ENCODE measurements around the gene SRCIN1.

SRCIN1 gene

DNA sequence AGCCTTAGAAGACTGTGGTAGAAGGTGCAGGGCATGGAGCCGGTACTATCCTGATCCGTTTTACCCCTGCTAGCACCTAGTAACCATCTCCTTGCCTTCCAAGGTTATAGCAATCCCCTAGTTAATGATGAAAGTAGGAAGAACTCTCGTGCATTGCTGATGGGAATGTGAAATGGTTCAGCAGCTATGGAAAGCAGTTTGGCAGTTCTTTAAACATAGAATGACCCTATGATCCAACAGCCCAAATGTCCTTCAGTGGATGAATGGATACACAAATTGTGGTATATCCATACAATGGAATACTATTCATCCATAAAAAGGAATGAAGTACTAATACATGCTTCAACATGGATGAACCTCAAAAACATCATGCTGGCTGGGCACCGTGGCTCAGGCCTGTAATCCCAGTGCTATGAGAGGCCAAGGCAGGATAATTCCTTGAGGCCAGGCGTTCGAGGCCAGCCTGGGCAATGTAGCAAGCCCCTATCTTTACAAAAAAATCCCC is 6.2 kb upstream of the SRCIN1 start:
- H3K4me1 ChIP-seq = peaks cover 0 to 16% (median 10%) of the 10 kb centered on the region in 10 experiments; a peak in 15 of 20 replicates
- no peak overlapping the region for H3K9ac ChIP-seq
- no peaks in the 10 kb centered on the region for H3K36me3 ChIP-seq
- peaks cover 12 to 35% (median 23%) of the 10 kb centered on the region in 11 experiments for H3K27me3 ChIP-seq
- H3K4me2 ChIP-seq = no peak overlapping the region
- H3K9me3 ChIP-seq (replicated peaks in 1 of 11) = peaks cover 9 to 13% (median 10%) of the 10 kb centered on the region in 11 experiments; a peak in 20 of 22 replicates
- TF ChIP-seq Cebpa-rat (IDR thresholded peaks at IDR 0.05) = no peak
- H3K27ac ChIP-seq = no peak overlapping the region
- H3K4me3 ChIP-seq = no peak overlapping the region
- peaks cover 0 to 20% (median 0%) of the 10 kb centered on the region in 11 experiments; a peak in 3 of 22 replicates for H4K20me1 ChIP-seq

DNA sequence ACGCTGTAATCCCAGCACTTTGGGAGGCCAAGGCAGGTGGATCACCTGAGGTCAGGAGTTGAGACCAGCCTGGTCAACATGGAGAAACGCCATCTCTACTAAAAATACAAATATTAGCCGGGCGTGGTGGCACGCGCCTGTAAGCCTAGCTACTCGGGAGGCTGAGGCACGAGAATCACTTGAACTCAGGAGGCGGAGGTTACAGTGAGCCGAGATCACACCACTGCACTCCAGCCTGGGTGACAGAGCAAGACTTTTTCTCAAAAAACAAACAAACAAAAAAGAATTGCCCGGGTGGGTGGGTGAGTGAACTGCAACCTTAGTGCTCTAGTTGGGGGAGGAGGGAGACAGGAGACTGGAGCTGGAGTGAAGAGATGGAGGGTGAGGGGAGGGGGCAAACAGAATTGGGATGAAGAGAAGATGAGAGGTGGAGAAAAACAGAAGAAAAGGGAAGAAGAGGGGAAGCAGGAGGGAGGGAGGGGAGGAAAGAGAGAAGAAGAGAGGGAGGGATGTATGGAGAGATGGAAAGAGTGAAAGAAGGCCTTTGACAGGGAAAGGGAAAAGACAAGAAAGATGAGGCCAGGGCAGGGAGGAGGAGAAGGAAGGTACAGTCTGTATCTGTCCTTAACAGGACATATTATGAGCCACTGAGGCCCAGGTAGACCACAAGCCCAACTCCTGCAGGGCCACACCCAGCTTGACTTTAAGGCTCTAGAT is 5.5 kb upstream of the SRCIN1 start:
- Histone ChIP-seq H3K27me3 (peaks cover 19 to 42% (median 30%) of the 10 kb centered on the region in 11 experiments), H3K9ac (no peak overlapping the region), H3K9me3 (replicated peaks in 1 of 11) (peaks cover 9 to 13% (median 10%) of the 10 kb centered on the region in 11 experiments; a peak in 20 of 22 replicates), H3K27ac (no peak overlapping the region), H3K4me2 (no peak overlapping the region), H3K4me1 (peaks cover 0 to 21% (median 16%) of the 10 kb centered on the region in 10 experiments; a peak in 15 of 20 replicates), H3K36me3 (no peaks in the 10 kb centered on the region), H3K4me3 (no peak overlapping the region), H4K20me1 (peaks cover 0 to 21% (median 0%) of the 10 kb centered on the region in 11 experiments; a peak in 3 of 22 replicates)
- TF ChIP-seq Cebpa-rat (IDR thresholded peaks at IDR 0.05) = no peak

DNA sequence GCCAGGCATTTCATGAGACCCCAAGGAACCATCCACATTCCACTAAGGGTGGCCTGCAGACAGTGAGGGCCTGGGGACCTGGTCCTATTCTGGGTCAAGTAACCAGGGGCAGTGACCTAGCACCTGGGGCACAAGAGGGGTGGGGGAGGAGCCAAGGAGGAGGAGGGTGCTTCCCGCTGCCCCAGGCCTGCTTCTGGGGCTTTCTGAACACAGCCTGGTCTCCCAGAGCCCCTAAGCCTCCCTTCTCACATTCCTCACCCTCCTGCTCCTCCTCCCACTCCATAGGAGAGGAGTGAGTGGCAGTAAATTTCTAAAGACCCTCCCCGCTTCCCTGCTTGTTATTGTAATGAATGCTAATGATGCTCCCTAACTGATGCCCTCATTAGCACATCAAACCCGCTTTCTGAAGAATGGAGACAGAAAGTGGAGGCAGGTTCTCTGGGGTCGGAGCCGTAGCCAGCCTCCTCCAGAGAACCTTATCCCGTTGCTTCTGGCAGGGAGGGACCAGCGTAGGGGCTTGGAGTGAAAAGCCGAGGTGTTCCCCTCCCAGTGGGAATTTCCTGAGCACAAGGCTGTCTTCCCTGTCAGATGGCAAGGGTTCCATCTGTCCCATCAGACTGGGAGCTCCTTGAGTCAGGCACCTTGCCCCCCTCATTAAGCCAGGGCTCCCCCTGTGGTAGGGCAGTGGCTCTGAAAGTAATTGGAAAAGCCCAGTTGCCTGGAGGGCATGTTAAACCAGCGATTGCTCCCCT is 3.7 kb upstream of the SRCIN1 start:
- no peak overlapping the region for H3K4me2 ChIP-seq
- TF ChIP-seq Cebpa-rat (IDR thresholded peaks at IDR 0.05) = no peak
- no peaks in the 10 kb centered on the region for H3K36me3 ChIP-seq
- H3K9me3 ChIP-seq (replicated peaks in 1 of 11) = peaks cover 9 to 13% (median 10%) of the 10 kb centered on the region in 11 experiments; a peak in 20 of 22 replicates
- H4K20me1 ChIP-seq = peaks cover 0 to 27% (median 0%) of the 10 kb centered on the region in 11 experiments; a peak in 7 of 22 replicates
- H3K27me3 ChIP-seq = peaks cover 34 to 59% (median 46%) of the 10 kb centered on the region in 11 experiments
- H3K27ac ChIP-seq = no peak overlapping the region
- H3K9ac ChIP-seq = no peak overlapping the region
- peaks cover 0 to 16% (median 13%) of the 10 kb centered on the region in 10 experiments; a peak in 15 of 20 replicates for H3K4me1 ChIP-seq
- H3K4me3 ChIP-seq = no peak overlapping the region

DNA sequence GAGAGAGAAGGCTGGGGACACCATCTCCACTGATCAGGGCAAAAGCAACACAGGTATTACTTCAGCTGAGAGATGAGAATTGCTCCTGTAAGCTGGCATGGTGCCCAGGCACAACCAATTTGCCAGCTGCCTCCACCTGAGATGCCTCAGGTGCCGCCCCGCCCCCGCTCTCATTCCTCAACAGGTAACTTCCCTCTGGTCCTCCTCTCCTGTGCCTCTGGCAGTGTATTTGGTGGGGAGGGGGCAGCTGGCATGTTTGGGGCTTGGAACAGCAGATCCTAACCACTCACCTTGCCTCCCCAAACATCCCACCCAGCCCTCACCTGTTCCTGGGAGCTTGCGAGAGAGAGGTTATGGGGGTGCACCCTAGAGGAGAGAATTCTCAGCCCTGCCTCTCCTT is 2.9 kb upstream of the SRCIN1 start:
- Histone ChIP-seq H3K27me3 (peaks cover 42 to 67% (median 54%) of the 10 kb centered on the region in 11 experiments), H3K4me1 (peaks cover 0 to 20% (median 13%) of the 10 kb centered on the region in 10 experiments; a peak in 15 of 20 replicates), H3K9ac (no peak overlapping the region), H3K36me3 (no peaks in the 10 kb centered on the region), H3K4me2 (no peak overlapping the region), H3K27ac (no peak overlapping the region), H4K20me1 (peaks cover 0 to 35% (median 0%) of the 10 kb centered on the region in 11 experiments; a peak in 8 of 22 replicates), H3K9me3 (replicated peaks in 1 of 11) (peaks cover 9 to 13% (median 10%) of the 10 kb centered on the region in 11 experiments; a peak in 20 of 22 replicates), H3K4me3 (no peak overlapping the region)
- TF ChIP-seq Cebpa-rat (IDR thresholded peaks at IDR 0.05) = no peak

DNA sequence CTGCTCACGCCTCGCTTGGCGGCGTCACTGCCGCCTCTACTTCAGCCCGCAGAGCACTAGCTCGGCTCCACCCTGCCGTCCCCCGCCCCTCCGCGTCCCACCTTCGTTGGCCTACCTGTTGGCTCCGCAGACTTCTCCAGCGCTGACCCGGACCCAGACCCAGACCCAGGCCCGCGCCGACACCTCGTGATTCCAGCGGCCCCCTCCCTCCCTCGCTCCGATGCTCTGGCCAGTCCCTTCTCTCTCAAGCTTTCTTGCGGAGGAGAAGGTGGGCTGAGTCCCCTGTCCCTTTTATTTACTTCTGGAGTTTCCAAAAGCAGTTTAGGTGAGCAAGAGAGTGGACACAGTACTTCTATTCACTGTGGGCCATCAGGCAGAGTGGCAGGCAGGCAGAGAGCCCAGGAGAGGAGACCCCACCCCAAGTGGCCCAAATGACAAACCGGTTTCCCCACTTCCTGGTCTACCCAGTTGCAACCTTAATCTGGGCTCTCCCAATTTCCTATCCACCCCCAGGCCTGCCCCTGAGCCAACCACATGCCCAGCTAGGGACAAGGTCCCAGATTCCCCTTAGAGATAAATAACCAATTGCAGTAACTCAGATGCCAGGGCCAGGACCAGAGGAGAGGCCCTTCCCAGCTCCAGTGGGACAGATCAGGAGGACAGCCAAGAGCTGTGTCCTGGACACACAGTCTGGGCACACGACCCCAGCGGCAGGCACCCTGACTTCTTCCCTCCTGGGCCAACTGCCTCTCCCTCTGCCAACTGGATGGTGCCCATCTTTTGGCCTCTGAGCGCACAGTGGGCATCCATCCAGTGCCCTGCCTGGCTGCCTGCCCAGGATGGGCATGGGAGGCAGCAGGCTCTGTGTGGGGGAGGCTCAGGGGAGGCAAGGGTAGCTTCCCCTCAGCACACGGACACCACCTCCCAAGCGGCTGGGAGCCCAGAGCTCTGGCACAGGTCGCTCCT is 1.2 kb upstream of the SRCIN1 start:
- Histone ChIP-seq H3K4me1 (peaks cover 6 to 32% (median 25%) of the 10 kb centered on the region in 10 experiments; a peak in 19 of 20 replicates), H3K4me3 (peak overlapping the region; percentile 51 to 74 (median 62); a peak in 15 of 20 replicates), H3K27me3 (peaks cover 46 to 81% (median 66%) of the 10 kb centered on the region in 11 experiments), H3K4me2 (peak overlapping the region; percentile 79 to 91 (median 86)), H3K36me3 (no peaks in the 10 kb centered on the region), H3K27ac (no peak overlapping the region; a peak in 1 of 22 replicates), H4K20me1 (peaks cover 0 to 52% (median 7%) of the 10 kb centered on the region in 11 experiments; a peak in 12 of 22 replicates), H3K9me3 (replicated peaks in 1 of 11) (peaks cover 5 to 6% (median 5%) of the 10 kb centered on the region in 11 experiments; a peak in 20 of 22 replicates), H3K9ac (peak overlapping the region in 3 of 11 experiments; percentile 73 to 81 (median 79); a peak in 3 of 22 replicates)
- TF ChIP-seq Cebpa-rat (IDR thresholded peaks at IDR 0.05) = no peak

DNA sequence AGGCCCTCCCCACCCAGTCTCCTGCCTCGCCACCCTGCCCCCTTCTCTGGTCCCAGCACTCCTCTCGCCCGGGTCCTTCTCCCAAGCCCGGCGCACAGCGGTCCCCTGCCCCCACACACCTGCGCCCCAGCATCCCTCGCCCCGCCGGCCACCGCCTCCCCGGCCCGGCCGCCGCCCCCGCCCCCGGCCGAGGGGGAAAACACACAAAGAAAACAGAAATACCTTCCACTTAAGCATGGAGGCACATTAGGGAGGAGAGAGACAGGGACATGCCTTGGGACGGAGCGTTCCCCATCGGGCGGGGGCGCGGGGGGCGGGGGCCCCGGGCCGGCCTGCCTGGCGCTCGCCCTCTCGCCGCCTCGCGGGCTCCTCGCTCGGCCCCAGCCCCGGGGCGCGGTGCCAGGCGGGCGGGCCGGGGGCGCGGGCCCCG is 326 bp downstream of the SRCIN1 start:
- TF ChIP-seq Cebpa-rat (IDR thresholded peaks at IDR 0.05) = no peak
- Histone ChIP-seq H3K36me3 (no peaks in the 10 kb centered on the region), H3K9ac (peak overlapping the region in 10 of 11 experiments; percentile 48 to 81 (median 69); a peak in 18 of 22 replicates), H3K4me1 (peaks cover 13 to 47% (median 39%) of the 10 kb centered on the region in 10 experiments; a peak in 19 of 20 replicates), H3K4me2 (peak overlapping the region; percentile 79 to 91 (median 86)), H4K20me1 (peaks cover 0 to 67% (median 8%) of the 10 kb centered on the region in 11 experiments; a peak in 13 of 22 replicates), H3K27me3 (peaks cover 46 to 96% (median 70%) of the 10 kb centered on the region in 11 experiments), H3K9me3 (replicated peaks in 1 of 11) (no peaks in the 10 kb centered on the region), H3K4me3 (peak overlapping the region; percentile 51 to 74 (median 62)), H3K27ac (peak overlapping the region in 4 of 11 experiments; percentile 20 to 62 (median 48); a peak in 2 of 22 replicates)

DNA sequence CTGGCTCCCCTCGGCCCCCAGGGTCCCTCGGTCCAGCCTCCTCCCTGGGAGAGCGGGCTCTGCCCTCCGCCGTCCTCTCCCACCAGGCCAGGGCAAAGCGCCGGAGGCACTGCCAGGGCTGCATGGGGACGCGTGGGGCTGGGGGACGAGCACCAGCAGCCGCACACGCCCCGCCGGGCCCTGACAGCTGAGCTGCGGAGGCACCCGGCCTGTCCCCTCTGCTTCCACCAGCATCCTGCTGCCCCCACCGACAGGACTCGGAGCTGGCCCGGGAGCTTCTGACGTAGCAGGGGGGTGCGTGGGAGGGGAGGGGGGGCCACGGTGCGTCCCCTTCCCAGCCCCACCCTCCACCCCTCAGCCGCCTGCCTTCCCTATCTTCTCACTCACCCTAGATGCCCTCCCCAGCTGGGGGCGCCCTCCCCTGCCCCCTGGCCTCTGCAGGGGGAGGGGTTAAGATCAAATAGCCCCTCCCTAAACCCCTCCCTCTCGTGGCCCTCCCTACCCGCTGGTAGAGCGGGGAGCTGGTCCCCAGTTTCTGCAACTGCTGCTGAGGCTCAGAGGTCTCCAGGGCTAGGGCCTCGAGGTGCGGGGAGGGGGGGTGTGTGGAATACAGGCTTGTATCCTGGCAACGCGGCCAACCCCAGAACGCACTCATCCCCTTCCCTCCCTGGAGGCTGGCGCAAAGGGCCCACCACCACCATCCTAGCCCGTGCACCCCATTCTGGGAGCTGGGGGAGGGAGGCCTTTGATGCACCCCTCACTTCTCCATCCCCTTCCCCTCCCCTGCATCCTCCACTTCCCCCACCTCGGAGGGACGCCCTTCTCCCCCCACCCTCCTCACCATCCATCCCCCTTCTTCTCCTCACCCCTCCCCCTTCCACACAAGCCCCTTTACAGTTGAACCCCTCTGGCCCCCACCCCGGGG is 1.0 kb downstream of the SRCIN1 start:
- TF ChIP-seq Cebpa-rat (IDR thresholded peaks at IDR 0.05) = no peak
- Histone ChIP-seq H3K27me3 (peaks cover 46 to 100% (median 70%) of the 10 kb centered on the region in 11 experiments), H3K4me3 (peak overlapping the region in 3 of 10 experiments; percentile 57 to 74 (median 67); a peak in 3 of 20 replicates), H3K36me3 (no peaks in the 10 kb centered on the region), H3K9ac (no peak overlapping the region), H3K4me1 (peaks cover 13 to 50% (median 39%) of the 10 kb centered on the region in 10 experiments; a peak in 19 of 20 replicates), H3K4me2 (peak overlapping the region in 8 of 11 experiments; percentile 79 to 91 (median 84); a peak in 9 of 22 replicates), H3K9me3 (replicated peaks in 1 of 11) (no peaks in the 10 kb centered on the region), H3K27ac (no peak overlapping the region), H4K20me1 (peaks cover 0 to 74% (median 8%) of the 10 kb centered on the region in 11 experiments; a peak in 13 of 22 replicates)

Measured in BLaER1 treated with 17β-estradiol and CSF1 and Interleukin-3, amounts not matched to agents 10 nM and 100 nM (cell line).